Myocyte (in vitro differentiated cells): ENCODE results near the gene ZNF646. TPM values are rescaled to one million over a fixed set of nuclear protein-coding genes. Genes with fewer than 3 reads are reported as not detected.

Experiments
- DNase-seq: peaks from one replicate; pipeline ENCODE4 v3.0.0-alpha.2; 2012; ENCODE audit warnings: low read depth
- total RNA-seq: library from RNA; depleted of rRNA; stranded (reverse); fragments of >200 nt; gene quantifications from 2 replicates; pipeline ENCODE4 v1.2.3, GENCODE V29; 2014

ZNF646 gene
- total RNA-seq, 1 donor from 2014 or later: 17.6 TPM

GRCh38 chr16:31130336-31130891 is 56.2 kb downstream of the ZNF646 start:
- DNase-seq: no peak

DNA sequence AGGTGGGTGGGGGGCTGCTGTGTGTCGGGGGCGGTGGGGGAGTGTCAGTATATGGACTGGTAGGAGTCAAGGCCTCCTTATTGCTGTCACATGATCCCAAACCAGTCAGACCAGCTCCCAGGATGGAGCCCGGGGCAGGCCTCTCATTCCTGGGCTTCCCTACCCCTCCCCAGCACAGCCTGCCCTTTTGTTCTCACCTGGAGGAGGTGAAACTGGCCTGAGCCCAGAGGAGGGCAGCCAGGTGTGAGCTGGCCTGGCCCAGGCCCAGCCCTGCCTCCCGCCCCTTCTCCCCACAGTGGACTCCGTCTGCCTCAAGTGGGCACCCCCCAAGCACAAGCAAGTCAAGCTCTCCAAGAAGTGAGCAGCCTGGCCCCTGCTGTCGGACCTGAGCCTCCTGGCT is 56.7 kb downstream of the ZNF646 start:
- no peak for DNase-seq

DNA sequence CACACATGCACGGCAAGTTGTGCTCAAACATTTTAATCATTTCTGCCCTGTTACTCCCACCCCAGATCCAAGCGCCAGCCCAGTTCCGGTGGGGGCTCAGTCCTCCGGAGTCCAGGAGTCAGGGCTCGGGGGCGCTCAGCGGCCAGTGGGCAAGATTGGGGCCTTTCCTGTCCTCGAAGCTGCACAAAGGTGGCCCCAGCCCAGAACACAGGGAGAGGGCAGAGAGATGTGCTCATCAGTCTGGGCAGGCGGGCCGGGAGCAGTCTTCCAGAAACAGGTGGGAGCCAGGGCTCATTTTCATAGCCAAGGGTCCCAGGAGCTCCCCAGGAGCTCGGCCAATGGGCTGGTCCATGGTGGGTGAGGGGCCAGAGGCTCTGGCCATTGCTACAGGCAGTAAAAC is 57.2 kb downstream of the ZNF646 start:
- no peak for DNase-seq

DNA sequence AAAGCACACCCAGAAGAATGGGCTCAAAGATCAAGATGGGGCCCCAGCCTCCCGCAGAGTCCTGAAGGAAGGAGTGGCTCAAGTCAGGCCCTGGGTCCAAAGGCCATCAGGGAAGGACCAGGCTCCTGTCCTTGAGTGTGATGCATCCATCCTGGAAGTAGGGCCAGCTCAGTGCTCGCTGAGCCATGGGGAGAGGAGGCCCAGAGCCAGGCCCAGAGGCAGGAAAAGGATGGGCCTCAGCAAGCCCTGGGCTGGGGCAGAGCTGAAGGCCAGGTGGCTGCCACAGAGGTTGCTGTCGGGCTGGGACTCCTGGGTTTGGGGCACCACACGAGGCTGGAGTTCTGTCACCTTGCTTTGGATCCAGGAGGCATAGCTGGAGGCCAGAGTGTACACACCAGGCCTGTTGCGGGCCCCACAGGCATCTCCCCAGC is 57.6 kb downstream of the ZNF646 start:
- no peak for DNase-seq

DNA sequence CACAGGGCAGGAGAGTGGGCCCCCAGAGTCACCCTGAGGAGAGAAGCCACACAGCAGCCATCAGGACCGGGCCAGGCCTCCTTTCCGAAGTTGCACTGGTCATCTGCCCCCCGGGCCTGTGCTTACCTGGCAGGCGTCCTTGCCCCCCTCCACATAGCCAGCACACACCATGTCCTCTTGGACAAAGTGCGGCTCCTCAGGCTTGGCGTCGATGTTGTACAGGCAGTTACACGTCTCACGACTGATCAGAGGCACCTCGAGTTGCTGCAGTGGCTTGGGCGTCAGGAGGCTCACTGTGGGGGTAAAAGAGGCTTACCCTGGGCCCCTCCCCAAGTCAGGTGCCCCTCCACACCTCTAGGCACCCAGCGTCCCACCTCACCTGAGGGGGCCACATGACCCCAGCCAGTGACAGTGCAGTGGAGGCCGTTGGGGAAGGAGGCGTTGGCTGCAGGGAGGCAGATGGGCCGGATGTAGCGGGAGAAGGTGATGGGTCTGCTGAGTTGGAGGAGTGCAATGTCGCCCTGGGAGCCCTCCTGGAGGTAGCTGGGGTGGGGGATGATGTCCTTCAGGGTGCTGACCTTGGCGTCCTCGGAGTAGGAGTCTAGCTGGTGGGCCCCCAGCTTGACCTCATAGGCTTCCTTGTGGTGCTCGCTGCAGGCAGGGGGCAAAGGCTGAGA is 58.2 kb downstream of the ZNF646 start:
- DNase-seq: no peak

DNA sequence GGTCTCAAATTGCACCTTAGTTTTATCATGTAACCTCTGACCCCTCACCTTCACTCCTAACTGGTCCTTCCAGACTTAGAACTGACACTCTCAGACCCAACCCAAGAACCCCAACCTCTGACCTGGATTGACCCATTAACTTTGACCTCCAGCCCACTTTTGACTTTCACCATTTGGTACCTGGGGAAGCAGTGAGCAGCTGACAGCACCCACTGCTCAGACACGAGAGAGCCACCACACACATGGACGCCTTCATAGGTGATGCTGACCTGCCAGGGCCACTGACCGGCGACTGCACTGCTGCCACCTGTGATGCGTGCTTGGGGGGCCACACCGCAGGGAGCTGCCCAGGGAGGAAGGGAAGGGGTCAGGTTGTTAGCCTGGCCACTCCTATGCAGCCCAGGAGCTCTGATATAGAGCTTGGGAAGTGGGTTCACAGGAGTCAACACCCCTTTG is 58.9 kb downstream of the ZNF646 start:
- no peak for DNase-seq

Other genes starting within 250 kb of the ZNF646 start
- gene BCL7C, start 180.3 kb upstream of the ZNF646 start, total RNA-seq: 25.4 and 35.4 TPM in 2 replicates
- gene CTF1, start 177.8 kb upstream of the ZNF646 start, total RNA-seq: 4.2 and 5.6 TPM in 2 replicates
- gene FBXL19, start 150.8 kb upstream of the ZNF646 start, total RNA-seq: 11.6 and 14.9 TPM in 2 replicates
- 53.9 and 60.0 TPM in 2 replicates for gene ORAI3, start 125.4 kb upstream of the ZNF646 start, total RNA-seq
- 3.3 and 5.8 TPM in 2 replicates for gene SETD1A, start 116.7 kb upstream of the ZNF646 start, total RNA-seq
- gene HSD3B7, start 89.2 kb upstream of the ZNF646 start, total RNA-seq: 98.3 and 128 TPM in 2 replicates
- gene STX1B, start 63.8 kb upstream of the ZNF646 start, total RNA-seq: 0.86 and 1.3 TPM in 2 replicates
- gene STX4, start 40.9 kb upstream of the ZNF646 start, total RNA-seq: 47.3 and 51.0 TPM in 2 replicates
- 45.4 and 65.3 TPM in 2 replicates for gene ZNF668, start 182 bp upstream of the ZNF646 start, total RNA-seq
- gene PRSS53, start 14.5 kb downstream of the ZNF646 start, total RNA-seq: 3.9 and 4.1 TPM in 2 replicates
- gene VKORC1, start 20.4 kb downstream of the ZNF646 start, total RNA-seq: 143 and 171 TPM in 2 replicates
- 158 and 239 TPM in 2 replicates for gene BCKDK, start 34.0 kb downstream of the ZNF646 start, total RNA-seq
- 46.7 and 53.5 TPM in 2 replicates for gene KAT8, start 43.2 kb downstream of the ZNF646 start, total RNA-seq
- gene PRSS8, start 61.3 kb downstream of the ZNF646 start, total RNA-seq: 0.08 TPM in 1 of 2 replicates, not detected in the other
- 0.51 and 1.6 TPM in 2 replicates for gene PRSS36, start 75.6 kb downstream of the ZNF646 start, total RNA-seq
- gene FUS, start 105.7 kb downstream of the ZNF646 start, total RNA-seq: 14.6 and 18.3 TPM in 2 replicates
- gene PYCARD, start 128.3 kb downstream of the ZNF646 start, total RNA-seq: 2.3 and 3.0 TPM in 2 replicates
- 331 and 408 TPM in 2 replicates for gene TRIM72, start 139.7 kb downstream of the ZNF646 start, total RNA-seq
- gene PYDC1, start 142.7 kb downstream of the ZNF646 start, total RNA-seq: not detected in 2 replicates
- gene ITGAM, start 185.6 kb downstream of the ZNF646 start, total RNA-seq: 0.13 and 0.62 TPM in 2 replicates